Neural cell (in vitro differentiated cells): ENCODE measurements around the gene SMIM38. TPM values are rescaled to one million over a fixed set of nuclear protein-coding genes. Genes with fewer than 3 reads are reported as not detected.

Experiments
- H2AFZ ChIP-seq: fragments of 200-600, 300-800 bp; sonication (generic), shearing (Covaris generic); 2 replicates; pipeline ENCODE4 v1.6.0; 2014; ENCODE audit warnings: low read depth, mild to moderate bottlenecking, antibody characterized with exemption, low read length, moderate library complexity
- H3F3A ChIP-seq: fragments of 200-600 bp; shearing (Covaris generic); 2 replicates; pipeline ENCODE4 v1.6.1; 2016; ENCODE audit warnings: mild to moderate bottlenecking, moderate library complexity, mixed read lengths, antibody characterized with exemption, low read length; ENCODE audit not compliant: insufficient read depth, poor library complexity, severe bottlenecking
- H3K27ac ChIP-seq: fragments of 200-600, 300-800 bp; sonication (generic), shearing (Covaris generic); 2 replicates; pipeline ENCODE4 v1.5.1; 2014; ENCODE audit warnings: mild to moderate bottlenecking, low read length, moderate library complexity
- H3K27me3 ChIP-seq: fragments of 300-800, 200-600 bp; sonication (generic), shearing (Covaris generic); 2 replicates; pipeline ENCODE4 v1.6.0; 2014; ENCODE audit warnings: mild to moderate bottlenecking, low read depth, low read length, moderate library complexity; ENCODE audit not compliant: insufficient read depth
- H3K36me3 ChIP-seq: fragments of 300-800, 200-600 bp; sonication (generic), shearing (Covaris generic); 2 replicates; pipeline ENCODE4 v1.5.1; 2014; ENCODE audit warnings: mild to moderate bottlenecking, antibody characterized with exemption, low read length, moderate library complexity; ENCODE audit not compliant: insufficient read depth
- H3K4me2 ChIP-seq: fragments of 300-800, 200-600 bp; sonication (generic), shearing (Covaris generic); 2 replicates; pipeline ENCODE4 v1.6.0; 2014; ENCODE audit warnings: mild to moderate bottlenecking, low read length
- H3K4me3 ChIP-seq: fragments of 300-800, 200-600 bp; sonication (generic), shearing (Covaris generic); 2 replicates; pipeline ENCODE4 v1.5.1; 2014; ENCODE audit warnings: mild to moderate bottlenecking, low read length, moderate library complexity
- H3K79me2 ChIP-seq: fragments of 200-600 bp; shearing (Covaris generic); replicated peaks from 2 replicates; pipeline ENCODE4 v1.6.0; 2014; ENCODE audit warnings: mild to moderate bottlenecking, low read length, moderate library complexity; ENCODE audit not compliant: insufficient read depth
- H3K9ac ChIP-seq: fragments of 300-800, 200-600 bp; sonication (generic), shearing (Covaris generic); 2 replicates; pipeline ENCODE4 v1.6.1; 2016; ENCODE audit warnings: mild to moderate bottlenecking, low read length, mixed read lengths
- H3K9me2 ChIP-seq: fragments of 200-600 bp; shearing (Covaris generic); 2 replicates; pipeline ENCODE4 v1.6.1; 2016; ENCODE audit warnings: mild to moderate bottlenecking, low read length, mixed read lengths; ENCODE audit not compliant: insufficient read depth
- H3K9me3 ChIP-seq: fragments of 200-600, 300-800 bp; sonication (generic), shearing (Covaris generic); 2 replicates; pipeline ENCODE4 v1.6.1; 2016; ENCODE audit warnings: mild to moderate bottlenecking, mixed run types, low read length, moderate library complexity, mixed read lengths
- H4K20me1 ChIP-seq: fragments of 200-600 bp; shearing (Covaris generic); 2 replicates; pipeline ENCODE4 v1.6.1; 2016; ENCODE audit warnings: mild to moderate bottlenecking, mixed run types; ENCODE audit not compliant: insufficient read depth
- EZH2 ChIP-seq: fragments of 200-600, 300-800 bp; shearing (Covaris generic), sonication (generic); IDR thresholded peaks from 2 replicates; pipeline ENCODE4 v1.6.1; 2014; ENCODE audit warnings: antibody characterized with exemption, low read length, borderline replicate concordance, mild to moderate bottlenecking; ENCODE audit not compliant: insufficient read depth, poor library complexity, severe bottlenecking
- MXI1 ChIP-seq: fragments of 450-650 bp; conservative IDR thresholded peaks from 2 replicates; pipeline ENCODE4 v1.6.1; 2014; ENCODE audit warnings: antibody characterized with exemption, mild to moderate bottlenecking; ENCODE audit not compliant: poor library complexity, severe bottlenecking
- POLR2AphosphoS5 ChIP-seq: IDR thresholded peaks from 2 replicates; pipeline ENCODE4 v1.6.1; 2012
- RAD21 ChIP-seq: fragments of 450-650 bp; conservative IDR thresholded peaks from 2 replicates; pipeline ENCODE4 v1.6.1; 2014; ENCODE audit warnings: antibody characterized with exemption, mild to moderate bottlenecking, moderate library complexity
- REST ChIP-seq: IDR thresholded peaks from 2 replicates; pipeline ENCODE4 v1.6.1; 2012; ENCODE audit warnings: borderline replicate concordance
- SMC3 ChIP-seq: fragments of 450-650 bp; conservative IDR thresholded peaks from 2 replicates; pipeline ENCODE4 v1.6.1; 2014; ENCODE audit warnings: antibody characterized with exemption, mild to moderate bottlenecking, moderate library complexity; ENCODE audit not compliant: poor library complexity
- TAF1 ChIP-seq: IDR thresholded peaks from 2 replicates; pipeline ENCODE4 v1.6.1; 2012; ENCODE audit warnings: low read depth
- polyA plus RNA-seq: library from polyadenylated mRNA; depleted of rRNA; stranded (reverse); fragments of >200 nt; gene quantifications from 2 replicates; pipeline ENCODE4 v1.2.3, GENCODE V29; 2014
- TF ChIP-seq, protein P1 (sequence below): fragments of 450-650 bp; IDR thresholded peaks from 2 replicates; pipeline ENCODE4 v1.5.1; 2014; ENCODE audit warnings: antibody characterized with exemption, mild to moderate bottlenecking, moderate library complexity; ENCODE audit not compliant: poor library complexity, severe bottlenecking

The SMIM38 gene
- polyA plus RNA-seq, 1 donor from 2014 or later = 1.9 TPM

GRCh38 chr11:69131121-69131566 lies 24.6 kb upstream of the SMIM38 start:
- Histone ChIP-seq H3K4me3 (no peak overlapping the region), H3K9ac (no peak overlapping the region), H3K27ac (no peak overlapping the region), H3K27me3 (no peaks in the 10 kb centered on the region), H3K79me2 (no peaks in the 10 kb centered on the region), H4K20me1 (no peaks in the 10 kb centered on the region), H3K9me2 (no peaks in the 10 kb centered on the region), H3K4me2 (no peak overlapping the region), H2AFZ (no peak overlapping the region), H3K36me3 (no peaks in the 10 kb centered on the region), H3K9me3 (peaks cover 4% of the 10 kb centered on the region), H3F3A (no peaks in the 10 kb centered on the region)
- no peak for TF ChIP-seq SMC3
- TF ChIP-seq EZH2 = no peak
- TF ChIP-seq, protein P1, sequence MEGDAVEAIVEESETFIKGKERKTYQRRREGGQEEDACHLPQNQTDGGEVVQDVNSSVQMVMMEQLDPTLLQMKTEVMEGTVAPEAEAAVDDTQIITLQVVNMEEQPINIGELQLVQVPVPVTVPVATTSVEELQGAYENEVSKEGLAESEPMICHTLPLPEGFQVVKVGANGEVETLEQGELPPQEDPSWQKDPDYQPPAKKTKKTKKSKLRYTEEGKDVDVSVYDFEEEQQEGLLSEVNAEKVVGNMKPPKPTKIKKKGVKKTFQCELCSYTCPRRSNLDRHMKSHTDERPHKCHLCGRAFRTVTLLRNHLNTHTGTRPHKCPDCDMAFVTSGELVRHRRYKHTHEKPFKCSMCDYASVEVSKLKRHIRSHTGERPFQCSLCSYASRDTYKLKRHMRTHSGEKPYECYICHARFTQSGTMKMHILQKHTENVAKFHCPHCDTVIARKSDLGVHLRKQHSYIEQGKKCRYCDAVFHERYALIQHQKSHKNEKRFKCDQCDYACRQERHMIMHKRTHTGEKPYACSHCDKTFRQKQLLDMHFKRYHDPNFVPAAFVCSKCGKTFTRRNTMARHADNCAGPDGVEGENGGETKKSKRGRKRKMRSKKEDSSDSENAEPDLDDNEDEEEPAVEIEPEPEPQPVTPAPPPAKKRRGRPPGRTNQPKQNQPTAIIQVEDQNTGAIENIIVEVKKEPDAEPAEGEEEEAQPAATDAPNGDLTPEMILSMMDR = no peak
- no peak for TF ChIP-seq REST
- no peak for TF ChIP-seq POLR2AphosphoS5
- no peak for TF ChIP-seq MXI1

DNA sequence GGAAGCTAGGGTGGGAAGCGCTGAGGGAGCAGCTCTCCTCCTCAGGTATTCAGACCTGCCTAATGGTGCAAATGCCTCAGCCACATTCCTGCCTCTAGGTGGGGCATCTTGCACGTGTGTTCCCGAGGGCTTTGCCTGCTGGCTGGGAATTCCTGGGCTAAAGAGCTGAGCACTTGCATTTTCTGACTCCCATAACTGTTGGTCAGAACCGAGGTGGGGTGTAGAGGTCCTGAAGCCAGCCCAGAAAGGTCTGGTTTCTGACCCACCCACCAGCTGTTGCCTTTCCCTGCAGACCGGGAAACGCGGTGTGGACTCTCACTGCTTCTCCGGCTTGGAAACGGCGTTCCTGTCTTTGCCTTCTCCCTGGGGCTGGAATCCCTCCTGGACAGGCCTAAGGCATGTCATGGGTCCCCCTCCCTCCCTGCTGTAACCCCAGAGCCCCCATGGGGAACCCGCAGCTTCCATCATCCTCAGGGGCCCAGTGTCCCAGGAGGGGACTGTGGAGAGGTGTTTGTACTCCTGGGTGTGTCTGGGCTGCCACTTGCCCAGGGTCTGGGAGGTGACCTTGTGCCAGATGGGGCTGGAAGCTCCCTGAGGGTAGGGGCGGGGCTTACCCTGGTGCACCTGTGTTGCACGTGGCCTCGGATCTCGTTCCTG lies 24.0 kb upstream of the SMIM38 start:
- H3K27me3 ChIP-seq = no peaks in the 10 kb centered on the region
- H3K4me3 ChIP-seq = no peak overlapping the region
- no peaks in the 10 kb centered on the region for H3K36me3 ChIP-seq
- no peaks in the 10 kb centered on the region for H3K9me2 ChIP-seq
- H4K20me1 ChIP-seq = no peaks in the 10 kb centered on the region
- H3K9ac ChIP-seq = no peak overlapping the region
- no peaks in the 10 kb centered on the region for H3K79me2 ChIP-seq
- H3K9me3 ChIP-seq = peaks cover 4% of the 10 kb centered on the region
- no peak overlapping the region for H2AFZ ChIP-seq
- no peak overlapping the region for H3K4me2 ChIP-seq
- H3F3A ChIP-seq = no peaks in the 10 kb centered on the region
- no peak overlapping the region for H3K27ac ChIP-seq
- TF ChIP-seq TAF1 = no peak
- TF ChIP-seq RAD21 = peak; percentile 30
- TF ChIP-seq, protein P1 = peak; percentile 28
